GM18868 (cell line): ENCODE measurements around the gene MEGF6.

ENCODE experiments used
- ATAC-seq: cut with Tn5 transposase; IDR thresholded peaks from one replicate; pipeline ENCODE4 v1.9.1; 2021; ENCODE audit warnings: mild to moderate bottlenecking, moderate library complexity; ENCODE audit not compliant: unreplicated experiment

Gene MEGF6

GRCh38 chr1:3555131-3555920 lies 56.0 kb downstream of the MEGF6 start:
- ATAC-seq, result no peak

- ATAC-seq, result no peak
These were observed 57.4 kb downstream of the MEGF6 start for GRCh38 chr1:3553940-3554223.

- ATAC-seq, result no peak
These were observed 58.0 kb downstream of the MEGF6 start for GRCh38 chr1:3553166-3553939.

- no peak for ATAC-seq
These were observed 58.6 kb downstream of the MEGF6 start for GRCh38 chr1:3552751-3553150.

GRCh38 chr1:3552176-3552575 lies 59.1 kb downstream of the MEGF6 start:
- no peak for ATAC-seq

GRCh38 chr1:3551711-3552110 lies 59.6 kb downstream of the MEGF6 start:
- no peak for ATAC-seq

GRCh38 chr1:3551290-3551678 lies 60.0 kb downstream of the MEGF6 start:
- no peak for ATAC-seq

GRCh38 chr1:3550511-3551289 lies 60.6 kb downstream of the MEGF6 start:
- ATAC-seq, result no peak

GRCh38 chr1:3548895-3549294 lies 62.4 kb downstream of the MEGF6 start:
- no peak for ATAC-seq

- ATAC-seq, result no peak
These were observed 63.0 kb downstream of the MEGF6 start for GRCh38 chr1:3548156-3548893.

- ATAC-seq, result no peak
These were observed 64.0 kb downstream of the MEGF6 start for GRCh38 chr1:3547055-3548005.

GRCh38 chr1:3546048-3546384 lies 65.3 kb downstream of the MEGF6 start:
- no peak for ATAC-seq

GRCh38 chr1:3545363-3546047 lies 65.8 kb downstream of the MEGF6 start:
- no peak for ATAC-seq

GRCh38 chr1:3544040-3544977 lies 67.0 kb downstream of the MEGF6 start:
- ATAC-seq, result no peak

GRCh38 chr1:3543076-3544039 lies 68.0 kb downstream of the MEGF6 start:
- no peak for ATAC-seq

GRCh38 chr1:3542676-3543075 lies 68.6 kb downstream of the MEGF6 start:
- ATAC-seq, result no peak

- no peak for ATAC-seq
These were observed 69.4 kb downstream of the MEGF6 start for GRCh38 chr1:3541936-3542335.
